Skeletal muscle tissue (tissue), 4 donors: ENCODE measurements around the gene ZNF695. TPM values are rescaled to one million over a fixed set of nuclear protein-coding genes. Genes with fewer than 3 reads are reported as not detected.
"Not testable (repeated sequence)": the region's sequence is repeated elsewhere in the genome, so short reads cannot be mapped to it uniquely, and the experiment has no call there.

Source experiments
- H3K27ac ChIP-seq: one replicate; pipeline ENCODE4 v1.7.0; 2013; ENCODE audit warnings: mild to moderate bottlenecking, low read depth, low read length, inconsistent platforms
- H3K27me3 ChIP-seq, 3 donors: one replicate each; pipeline ENCODE4 v1.7.0; 2013; ENCODE audit warnings: low read length in 3 of 3; ENCODE audit not compliant: control insufficient read depth in 3 of 3, insufficient read depth in 3 of 3
- H3K36me3 ChIP-seq, 3 donors: one replicate each; pipeline ENCODE4 v1.7.0; 2013; ENCODE audit warnings: low read length in 3 of 3; ENCODE audit not compliant: control insufficient read depth in 3 of 3, insufficient read depth in 3 of 3
- H3K4me1 ChIP-seq, 3 donors: one replicate each; pipeline ENCODE4 v1.7.0; 2013; ENCODE audit warnings: low read length in 3 of 3, mild to moderate bottlenecking in 3 of 3; ENCODE audit not compliant: control insufficient read depth in 3 of 3, insufficient read depth in 3 of 3
- H3K4me3 ChIP-seq, 3 donors: one replicate each; pipeline ENCODE4 v1.7.0; 2013; ENCODE audit warnings: low read length in 3 of 3
- H3K9ac ChIP-seq, 3 donors: one replicate each; pipeline ENCODE4 v1.7.0; 2013; ENCODE audit warnings: low read length in 3 of 3, mild to moderate bottlenecking in 3 of 3, moderate library complexity in 2 of 3, low read depth in 1 of 3
- H3K9me3 ChIP-seq, 3 donors: one replicate each; pipeline ENCODE4 v1.7.0; 2013; ENCODE audit warnings: low read length in 3 of 3; ENCODE audit not compliant: control insufficient read depth in 3 of 3
- total RNA-seq: library from RNA; depleted of rRNA; stranded (reverse); fragments of >200 nt; gene quantifications from one replicate; pipeline ENCODE4 v1.2.3, GENCODE V29; 2014
- donor health status: Osteomylitis.

ZNF695 gene
- 0.52 TPM for total RNA-seq

DNA sequence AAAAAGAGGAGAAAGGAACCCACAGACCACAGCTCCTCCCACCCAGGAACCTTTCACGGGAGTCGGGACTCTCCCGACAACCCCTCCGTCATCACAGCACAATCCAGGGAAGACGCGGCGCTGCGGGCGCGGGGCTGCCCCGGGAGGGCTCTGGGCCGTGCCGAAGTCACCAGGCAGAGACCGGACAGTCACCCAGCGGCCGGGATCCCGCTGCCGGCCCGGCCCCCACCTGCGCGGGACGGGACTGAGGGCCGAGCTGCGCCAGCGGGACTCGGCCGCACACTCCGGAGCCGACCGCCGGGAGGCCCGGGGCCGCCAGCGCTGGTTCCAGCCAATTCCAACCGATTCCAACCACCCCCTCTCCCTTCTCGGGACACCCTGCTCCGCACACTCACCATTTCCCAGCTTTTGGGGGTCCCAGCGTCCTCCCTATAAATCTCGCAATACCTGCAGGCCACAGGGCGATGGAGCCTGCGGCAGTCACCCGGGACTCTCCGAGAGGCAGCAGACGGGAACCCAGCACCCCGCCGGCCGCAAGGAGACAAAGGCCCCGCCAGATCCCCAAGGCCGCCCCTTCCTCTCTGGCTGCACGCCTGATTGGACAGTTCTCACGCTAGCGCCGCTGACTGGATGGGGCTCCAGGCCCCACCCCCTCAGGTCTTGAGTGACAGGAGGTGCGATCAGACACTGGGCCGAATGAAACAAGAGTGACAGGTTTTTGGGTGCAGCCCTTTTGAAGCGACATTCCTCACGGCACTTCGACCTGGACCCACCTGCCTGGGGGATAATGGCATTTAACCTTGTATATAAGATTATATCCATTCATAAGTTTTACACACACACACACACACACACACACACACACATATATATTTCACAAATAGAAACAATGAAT, at the start of gene ZNF695:
Gene ZNF695, minus strand, starts transcription at position 547 of the 895 bp plus-strand sequence. Its CDS starts 149 bp downstream, at position 398.
- Histone ChIP-seq H3K4me1 (no peaks in the 10 kb centered on the region), H3K27me3 (peaks cover 0 to 14% (median 0%) of the 10 kb centered on the region in 3 donors), H3K36me3 (no peaks in the 10 kb centered on the region), H3K9me3 (peaks cover 0 to 3% (median 0%) of the 10 kb centered on the region in 3 donors), H3K4me3 (peak within 1 kb of the TSS; percentile 52 to 72 (median 62)), H3K9ac (peak within 1 kb of the TSS in 1 of 3 donors; percentile 51), H3K27ac (no peak within 1 kb of the TSS)

DNA sequence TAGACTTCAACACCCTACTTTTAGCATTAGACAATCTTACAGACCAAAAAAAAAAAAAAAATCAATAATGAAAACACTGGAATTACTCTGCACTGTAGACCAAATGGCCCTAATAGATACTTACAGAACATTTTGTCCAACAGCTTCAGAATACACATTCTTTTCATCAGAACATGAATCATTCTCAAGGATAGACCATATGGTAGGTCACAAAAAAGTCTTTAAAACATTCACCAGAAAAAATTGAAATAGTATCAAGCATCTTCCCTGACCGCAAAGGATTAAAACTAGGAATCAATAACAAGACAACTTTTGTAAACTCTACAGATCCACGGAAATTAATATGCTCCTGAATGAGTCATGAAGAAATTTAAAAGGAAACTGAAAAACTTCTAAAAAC, 48.2 kb upstream of the ZNF695 start:
- Histone ChIP-seq H3K9ac (no peak overlapping the region), H3K4me3 (no peak overlapping the region), H3K27me3 (no peaks in the 10 kb centered on the region), H3K36me3 (no peaks in the 10 kb centered on the region), H3K27ac (no peak overlapping the region), H3K4me1 (no peaks in the 10 kb centered on the region), H3K9me3 (peaks cover 0 to 8% (median 2%) of the 10 kb centered on the region in 3 donors)

DNA sequence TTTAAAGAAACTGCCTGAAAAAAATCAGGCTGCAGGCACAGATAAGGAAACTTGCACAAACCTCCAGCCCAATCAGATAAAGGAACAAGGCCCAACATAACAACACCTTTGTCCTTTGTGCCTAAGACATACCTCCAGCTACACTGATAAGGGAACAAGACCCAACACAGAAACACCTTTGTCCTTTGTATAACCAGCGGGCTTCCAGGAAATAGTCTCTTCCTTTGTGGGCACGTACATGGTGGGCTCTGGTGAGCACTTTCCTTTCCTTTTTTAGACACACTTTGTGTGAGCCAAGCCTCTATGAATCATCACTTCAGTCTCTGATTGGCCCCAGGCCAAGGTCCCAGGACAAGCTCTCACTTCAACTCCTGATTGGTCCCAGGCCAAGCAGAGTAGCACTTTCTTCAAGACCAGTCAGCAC, 47.1 kb upstream of the ZNF695 start:
- H3K27me3 ChIP-seq: no peaks in the 10 kb centered on the region
- peaks cover 0 to 8% (median 2%) of the 10 kb centered on the region in 3 donors for H3K9me3 ChIP-seq
- H3K36me3 ChIP-seq: no peaks in the 10 kb centered on the region

DNA sequence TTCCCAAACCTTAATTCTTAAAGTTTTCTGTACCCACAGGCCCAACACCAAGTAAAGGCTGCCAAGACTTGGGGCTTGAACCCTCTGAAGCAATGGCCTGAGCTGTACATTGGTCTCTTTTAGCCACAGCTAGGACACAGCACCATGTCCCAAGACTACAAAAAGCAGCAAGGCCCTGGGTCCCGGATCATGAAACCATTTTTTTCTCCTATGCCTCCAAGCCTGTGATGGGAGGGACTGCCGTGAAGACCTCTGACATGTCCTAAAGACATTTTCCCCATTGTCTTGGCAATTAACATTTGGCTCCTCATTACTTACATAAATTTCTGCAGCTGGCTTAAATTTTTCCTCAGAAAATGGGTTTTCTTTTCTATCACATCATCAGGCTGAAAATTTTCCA, 39.8 kb upstream of the ZNF695 start:
- no peak overlapping the region for H3K27ac ChIP-seq
- H3K36me3 ChIP-seq: no peaks in the 10 kb centered on the region
- peaks cover 0 to 15% (median 15%) of the 10 kb centered on the region in 3 donors for H3K9me3 ChIP-seq
- H3K4me3 ChIP-seq: no peak overlapping the region
- no peaks in the 10 kb centered on the region for H3K27me3 ChIP-seq
- no peaks in the 10 kb centered on the region for H3K4me1 ChIP-seq
- no peak overlapping the region for H3K9ac ChIP-seq

More for the DNA sequence above, 47.1 kb upstream of the ZNF695 start:
- Histone ChIP-seq H3K9ac (no peak overlapping the region), H3K27ac (no peak overlapping the region), H3K4me3 (peak overlapping the region in 1 of 3 donors; percentile 19), H3K4me1 (no peaks in the 10 kb centered on the region)

DNA sequence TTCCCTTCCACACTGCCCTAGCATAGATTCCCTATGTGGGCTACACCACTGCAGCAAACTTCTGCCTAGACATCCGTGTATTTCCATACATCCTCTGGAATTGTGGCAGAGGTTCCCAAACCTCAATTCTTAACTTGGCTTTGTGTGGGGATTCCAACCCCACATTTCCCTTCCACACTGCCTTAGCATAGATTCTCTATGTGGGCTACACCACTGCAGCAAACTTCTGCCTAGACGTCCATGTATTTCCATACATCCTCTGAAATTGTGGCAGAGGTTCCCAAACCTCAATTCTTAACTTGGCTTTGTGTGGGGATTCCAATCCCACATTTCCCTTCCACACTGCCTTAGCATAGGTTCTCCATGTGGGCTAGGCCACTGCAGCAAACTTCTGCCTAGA, 39.4 kb upstream of the ZNF695 start:
- Histone ChIP-seq H3K27me3 (no peaks in the 10 kb centered on the region), H3K4me3 (peak overlapping the region in 1 of 3 donors; percentile 10), H3K27ac (no peak overlapping the region), H3K9ac (no peak overlapping the region), H3K36me3 (no peaks in the 10 kb centered on the region), H3K9me3 (peaks cover 0 to 15% (median 15%) of the 10 kb centered on the region in 3 donors), H3K4me1 (no peaks in the 10 kb centered on the region)

DNA sequence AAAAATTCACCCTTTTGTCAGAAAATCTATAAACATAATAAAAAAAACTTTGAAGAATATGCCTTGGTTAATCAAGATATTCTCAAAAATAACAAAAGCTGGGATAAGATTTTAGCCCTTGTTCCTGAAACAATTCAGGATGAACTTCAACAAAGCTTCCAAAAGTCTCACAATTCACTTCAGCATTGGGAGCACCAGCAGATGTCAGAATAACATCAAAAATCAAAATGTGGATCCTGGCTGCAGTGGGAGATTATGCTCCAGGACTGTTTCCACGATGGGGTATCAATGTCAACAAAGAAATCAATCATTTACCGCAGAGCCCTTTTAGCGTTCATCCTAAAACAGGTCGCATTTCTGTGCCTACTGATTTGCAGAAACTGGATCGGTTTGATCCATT, 35.5 kb upstream of the ZNF695 start:
- peaks cover 0 to 2% (median under 1%) of the 10 kb centered on the region in 3 donors for H3K36me3 ChIP-seq
- H3K27ac ChIP-seq: no peak overlapping the region
- no peaks in the 10 kb centered on the region for H3K27me3 ChIP-seq
- H3K4me1 ChIP-seq: no peaks in the 10 kb centered on the region
- no peak overlapping the region for H3K9ac ChIP-seq
- H3K9me3 ChIP-seq: peaks cover under 1 to 16% (median 15%) of the 10 kb centered on the region in 3 donors
- no peak overlapping the region for H3K4me3 ChIP-seq

DNA sequence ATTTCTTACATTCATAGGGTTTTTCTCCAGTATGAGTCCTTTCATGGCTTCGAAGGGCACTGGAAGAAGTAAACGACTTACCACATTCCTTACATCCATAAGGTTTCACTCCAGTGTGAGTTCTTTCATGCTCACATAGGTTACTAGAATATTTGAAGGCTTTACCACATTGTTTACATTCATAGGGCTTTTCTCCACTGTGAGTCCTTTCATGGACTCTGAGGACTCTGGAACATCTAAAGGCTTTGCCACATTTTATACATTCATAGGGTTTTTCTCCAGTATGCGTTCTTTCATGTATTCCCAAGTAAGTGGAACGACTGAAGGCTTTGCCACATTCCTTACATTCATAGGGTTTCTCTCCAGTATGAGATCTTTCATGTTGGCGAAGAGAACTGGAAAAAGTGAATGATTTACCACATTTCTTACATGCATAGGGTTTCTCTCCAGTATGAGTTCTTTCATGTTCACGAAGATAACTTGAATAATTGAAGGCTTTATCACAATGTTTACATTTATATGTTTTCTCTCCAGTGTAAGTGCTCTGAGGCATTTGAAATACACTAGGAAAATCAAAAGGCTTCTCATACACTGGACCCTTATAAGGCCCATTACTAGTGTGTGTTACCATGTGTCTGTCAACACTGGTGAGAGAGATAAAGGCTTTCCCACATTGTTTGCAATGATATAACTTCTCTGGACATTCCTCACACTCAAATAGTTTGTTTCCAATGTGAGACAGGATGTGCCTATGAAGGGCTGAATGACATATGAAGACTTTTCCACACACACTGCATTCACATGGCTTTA, 29.9 kb upstream of the ZNF695 start:
- Histone ChIP-seq H3K9me3 (peaks cover 11 to 16% (median 13%) of the 10 kb centered on the region in 3 donors), H3K4me3 (peak overlapping the region in 2 of 3 donors; percentile 1 to 7), H3K27me3 (no peaks in the 10 kb centered on the region), H3K27ac (no peak overlapping the region), H3K9ac (no peak overlapping the region), H3K36me3 (peaks cover 25 to 34% (median 28%) of the 10 kb centered on the region in 3 donors), H3K4me1 (no peaks in the 10 kb centered on the region)

DNA sequence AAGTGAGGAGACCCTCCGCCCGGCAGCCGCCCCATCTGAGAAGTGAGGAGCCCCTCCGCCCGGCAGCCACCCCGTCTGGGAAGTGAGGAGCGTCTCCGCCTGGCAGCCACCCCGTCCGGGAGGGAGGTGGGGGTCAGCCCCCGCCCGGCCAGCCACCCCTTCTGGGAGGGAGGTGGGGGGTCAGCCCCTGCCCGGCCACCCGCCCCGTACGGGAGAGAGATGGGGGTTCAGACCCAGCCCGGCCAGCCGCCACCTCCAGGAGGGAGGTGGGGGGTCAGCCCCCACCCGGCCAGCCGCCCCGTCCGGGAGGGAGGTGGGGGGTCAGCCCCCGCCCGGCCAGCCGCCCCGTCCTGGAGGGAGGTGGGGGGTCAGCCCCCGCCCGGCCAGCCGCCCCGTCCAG, 24.4 kb upstream of the ZNF695 start:
- not testable (repeated sequence) for H3K27me3 ChIP-seq, H3K4me1 ChIP-seq, H3K9me3 ChIP-seq

DNA sequence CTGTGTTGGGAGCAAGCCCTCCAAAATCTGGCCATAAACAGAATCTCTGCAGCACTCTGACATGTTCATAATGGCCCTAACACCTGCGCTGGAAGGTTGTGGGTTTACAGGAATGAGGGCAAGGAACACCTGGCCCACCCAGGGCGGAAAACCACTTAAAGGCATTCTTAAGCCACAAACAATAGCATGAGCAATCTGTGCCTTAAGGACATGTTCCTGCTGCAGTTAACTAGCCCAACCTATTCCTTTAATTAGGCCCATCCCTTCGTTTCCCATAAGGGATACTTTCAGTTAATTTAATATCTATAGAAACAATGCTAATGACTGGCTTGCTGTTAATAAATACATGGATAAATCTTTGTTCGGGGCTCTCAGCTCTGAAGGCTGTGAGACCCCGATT, 16.8 kb upstream of the ZNF695 start:
- H3K27me3 ChIP-seq, H3K9me3 ChIP-seq, H3K4me1 ChIP-seq, H3K27ac ChIP-seq, H3K36me3 ChIP-seq, H3K4me3 ChIP-seq, H3K9ac ChIP-seq: not testable (repeated sequence)

More for the DNA sequence above, 24.4 kb upstream of the ZNF695 start:
- not testable (repeated sequence) for H3K9ac ChIP-seq, H3K27ac ChIP-seq, H3K4me3 ChIP-seq
- H3K36me3 ChIP-seq: peaks cover 14 to 23% (median 15%) of the 10 kb centered on the region in 3 donors
